GM18511 (cell line): ENCODE results near the gene PLEKHA3.

Experiments used
- ATAC-seq: cut with Tn5 transposase; IDR thresholded peaks from one replicate; pipeline ENCODE4 v1.9.1; 2021; ENCODE audit warnings: mild to moderate bottlenecking, moderate library complexity; ENCODE audit not compliant: unreplicated experiment

PLEKHA3 gene

GRCh38 chr2:178478439-178479274 lies 1.6 kb upstream of the PLEKHA3 start, which contains the start of gene FKBP7:
FKBP7 (minus strand) TSS chr2:178478600; CDS start chr2:178478499, 101 bp downstream.
- ATAC-seq, result peak; percentile 49

- ATAC-seq, result no peak
Observed at GRCh38 chr2:178479275-178479616, 1.0 kb upstream of the PLEKHA3 start.

GRCh38 chr2:178479758-178480226 lies 465 bp upstream of the PLEKHA3 start:
- no peak for ATAC-seq

GRCh38 chr2:178482437-178482836 lies 2.2 kb downstream of the PLEKHA3 start:
- ATAC-seq, result peak; percentile 40

- no peak for ATAC-seq
Observed at GRCh38 chr2:178484245-178485041, 4.2 kb downstream of the PLEKHA3 start.

GRCh38 chr2:178485356-178485755 lies 5.1 kb downstream of the PLEKHA3 start:
- ATAC-seq, result no peak

GRCh38 chr2:178491612-178492011 lies 11.4 kb downstream of the PLEKHA3 start:
- ATAC-seq, result no peak

- ATAC-seq, result no peak
Observed at GRCh38 chr2:178496049-178496448, 15.8 kb downstream of the PLEKHA3 start.

GRCh38 chr2:178498137-178498536 lies 17.9 kb downstream of the PLEKHA3 start:
- ATAC-seq, result no peak

- no peak for ATAC-seq
Observed at GRCh38 chr2:178499640-178500039, 19.4 kb downstream of the PLEKHA3 start.

- no peak for ATAC-seq
Observed at GRCh38 chr2:178502751-178503150, 22.5 kb downstream of the PLEKHA3 start.

- ATAC-seq, result no peak
Observed at GRCh38 chr2:178506101-178506500, 25.8 kb downstream of the PLEKHA3 start.

- ATAC-seq, result no peak
Observed at GRCh38 chr2:178506524-178506923, 26.3 kb downstream of the PLEKHA3 start.

- ATAC-seq, result no peak
Observed at GRCh38 chr2:178506949-178507348, 26.7 kb downstream of the PLEKHA3 start.

GRCh38 chr2:178508646-178509045 lies 28.4 kb downstream of the PLEKHA3 start:
- no peak for ATAC-seq

- no peak for ATAC-seq
Observed at GRCh38 chr2:178510384-178510783, 30.1 kb downstream of the PLEKHA3 start.

GRCh38 chr2:178512484-178512883 lies 32.2 kb downstream of the PLEKHA3 start:
- ATAC-seq, result no peak

- ATAC-seq, result no peak
Observed at GRCh38 chr2:178513876-178514275, 33.6 kb downstream of the PLEKHA3 start.

GRCh38 chr2:178514664-178515063 lies 34.4 kb downstream of the PLEKHA3 start:
- peak; percentile 78 for ATAC-seq

- no peak for ATAC-seq
Observed at GRCh38 chr2:178517496-178517895, 37.2 kb downstream of the PLEKHA3 start.

GRCh38 chr2:178521304-178522150 lies 41.3 kb downstream of the PLEKHA3 start:
- ATAC-seq, result no peak
